HG02623 (cell line): ENCODE data around the gene MAD1L1.

Experiments used
- ATAC-seq: cut with Tn5 transposase; IDR thresholded peaks from one replicate; pipeline ENCODE4 v1.9.1; 2021; ENCODE audit warnings: moderate library complexity; ENCODE audit not compliant: unreplicated experiment

MAD1L1 gene

GRCh38 chr7:1858435-1859265, 374.1 kb downstream of the MAD1L1 start:
- no peak for ATAC-seq

- ATAC-seq = no peak
Observed at GRCh38 chr7:1857487-1858421, 375.0 kb downstream of the MAD1L1 start.

GRCh38 chr7:1856888-1857441, 375.8 kb downstream of the MAD1L1 start:
- ATAC-seq = no peak

GRCh38 chr7:1856161-1856887, 376.4 kb downstream of the MAD1L1 start:
- no peak for ATAC-seq

GRCh38 chr7:1855725-1856160, 377.0 kb downstream of the MAD1L1 start:
- ATAC-seq = no peak

- ATAC-seq = no peak
Observed at GRCh38 chr7:1854866-1855724, 377.6 kb downstream of the MAD1L1 start.

GRCh38 chr7:1853986-1854865, 378.5 kb downstream of the MAD1L1 start:
- no peak for ATAC-seq

GRCh38 chr7:1853431-1853985, 379.2 kb downstream of the MAD1L1 start:
- no peak for ATAC-seq

- no peak for ATAC-seq
Observed at GRCh38 chr7:1852517-1853430, 380.0 kb downstream of the MAD1L1 start.

GRCh38 chr7:1851721-1852516, 380.8 kb downstream of the MAD1L1 start:
- ATAC-seq = no peak

- no peak for ATAC-seq
Observed at GRCh38 chr7:1850976-1851571, 381.7 kb downstream of the MAD1L1 start.

GRCh38 chr7:1850111-1850975, 382.4 kb downstream of the MAD1L1 start:
- no peak for ATAC-seq

GRCh38 chr7:1849351-1850041, 383.2 kb downstream of the MAD1L1 start:
- no peak for ATAC-seq

GRCh38 chr7:1848911-1849311, 383.8 kb downstream of the MAD1L1 start:
- no peak for ATAC-seq
